HuH-7 (cell line): ENCODE data around the gene NUDT13.
"Not testable (repeated sequence)": the region's sequence is repeated elsewhere in the genome, so short reads cannot be mapped to it uniquely, and the experiment has no call there.

Source experiments
- DNase-seq: peaks from one replicate; pipeline ENCODE4 v3.0.0; 2011; ENCODE audit warnings: low spot score

Gene NUDT13

DNA sequence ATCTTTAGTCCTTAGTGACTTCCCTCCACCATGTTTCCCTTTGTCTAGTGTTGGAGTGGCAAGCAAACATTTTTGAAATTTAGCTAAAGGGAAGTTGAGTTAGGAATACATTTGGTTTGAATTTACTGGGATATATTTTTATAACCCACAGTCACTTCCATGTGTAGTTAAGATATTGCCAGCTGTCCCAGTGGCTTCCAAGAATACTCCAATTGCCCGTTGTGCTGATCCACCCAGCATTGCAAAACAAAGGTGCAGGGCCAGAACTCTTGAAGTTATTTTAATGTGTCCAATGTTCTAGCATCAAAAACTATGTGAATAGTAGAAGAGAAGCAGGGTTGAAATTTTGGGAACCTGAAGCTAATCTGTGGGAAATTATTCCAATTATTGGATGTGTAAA, 11.1 kb upstream of the NUDT13 start:
- no peak for DNase-seq

DNA sequence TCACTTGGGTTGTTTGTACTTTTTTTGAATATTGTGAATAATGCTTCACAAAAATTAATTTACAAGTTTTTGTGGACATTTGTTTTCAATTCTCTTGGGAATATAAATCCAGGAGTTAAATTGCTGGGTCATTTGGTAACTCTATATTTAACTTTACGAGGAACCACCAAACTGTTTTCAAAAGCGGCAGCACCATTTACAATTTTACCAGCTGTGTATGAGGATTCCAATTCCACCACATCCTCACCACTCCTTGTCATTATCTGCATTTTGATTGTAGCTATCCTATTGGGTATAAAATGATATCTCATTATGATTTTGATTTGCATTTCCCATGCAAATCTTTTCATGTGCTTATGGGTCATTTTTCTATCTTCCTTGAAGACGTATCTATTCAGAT, 4.0 kb upstream of the NUDT13 start:
- no peak for DNase-seq

DNA sequence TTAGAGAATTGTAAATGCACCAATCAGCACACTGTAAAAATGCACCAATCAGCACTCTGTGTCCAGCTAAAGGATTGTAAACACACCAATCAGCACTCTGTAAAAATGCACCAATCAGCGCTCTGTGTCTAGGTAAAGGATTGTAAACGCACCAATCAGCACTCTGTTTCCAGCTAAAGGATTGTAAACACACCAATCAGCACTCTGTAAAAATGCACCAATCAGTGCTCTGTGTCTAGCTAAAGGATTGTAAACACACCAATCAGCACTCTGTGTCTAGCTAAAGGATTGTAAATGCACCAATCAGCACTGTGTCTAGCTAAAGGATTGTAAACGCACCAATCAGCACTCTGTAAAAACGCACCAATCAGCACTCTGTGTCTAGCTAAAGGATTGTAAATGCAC, 1.0 kb upstream of the NUDT13 start:
- not testable (repeated sequence) for DNase-seq

DNA sequence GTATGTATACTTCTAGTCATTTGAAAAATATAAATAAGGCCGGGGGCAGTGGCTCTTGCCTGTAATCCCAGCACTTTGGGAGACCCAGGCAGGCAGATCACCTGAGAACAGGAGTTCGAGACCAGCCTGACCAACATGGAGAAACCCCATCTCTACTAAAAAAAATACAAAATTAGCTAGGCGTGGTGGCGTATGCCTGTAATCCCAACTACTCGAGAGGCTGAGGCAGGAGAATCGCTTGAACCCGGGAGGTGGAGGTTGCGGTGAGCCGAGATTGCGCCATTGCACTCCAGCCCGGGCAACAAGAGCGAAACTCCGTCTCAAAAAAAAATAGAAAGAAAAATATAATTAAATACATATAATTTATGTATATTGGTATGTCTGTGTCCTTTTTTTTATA, 1.8 kb downstream of the NUDT13 start:
- not testable (repeated sequence) for DNase-seq

GRCh38 chr10:73113551-73113950, 3.3 kb downstream of the NUDT13 start:
- no peak for DNase-seq

DNA sequence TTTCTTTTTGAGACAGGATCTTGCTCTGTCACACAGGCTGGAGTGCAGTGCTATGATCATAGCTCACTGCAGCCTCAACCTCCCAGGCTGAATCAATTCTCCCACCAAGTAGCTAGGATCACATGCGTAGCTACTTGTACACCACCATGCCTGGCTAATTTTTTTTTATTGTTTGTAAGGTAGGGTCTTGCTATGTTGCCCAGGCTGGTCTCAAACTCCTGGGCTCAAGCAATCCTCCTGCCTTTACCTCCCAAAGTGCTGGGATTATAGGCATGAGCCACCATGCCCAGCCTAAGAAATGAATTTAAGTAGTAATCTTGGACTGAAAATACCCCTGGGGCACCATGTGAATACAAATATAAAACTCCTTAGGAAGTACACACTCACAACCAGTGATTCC, 5.8 kb downstream of the NUDT13 start:
- DNase-seq = no peak

DNA sequence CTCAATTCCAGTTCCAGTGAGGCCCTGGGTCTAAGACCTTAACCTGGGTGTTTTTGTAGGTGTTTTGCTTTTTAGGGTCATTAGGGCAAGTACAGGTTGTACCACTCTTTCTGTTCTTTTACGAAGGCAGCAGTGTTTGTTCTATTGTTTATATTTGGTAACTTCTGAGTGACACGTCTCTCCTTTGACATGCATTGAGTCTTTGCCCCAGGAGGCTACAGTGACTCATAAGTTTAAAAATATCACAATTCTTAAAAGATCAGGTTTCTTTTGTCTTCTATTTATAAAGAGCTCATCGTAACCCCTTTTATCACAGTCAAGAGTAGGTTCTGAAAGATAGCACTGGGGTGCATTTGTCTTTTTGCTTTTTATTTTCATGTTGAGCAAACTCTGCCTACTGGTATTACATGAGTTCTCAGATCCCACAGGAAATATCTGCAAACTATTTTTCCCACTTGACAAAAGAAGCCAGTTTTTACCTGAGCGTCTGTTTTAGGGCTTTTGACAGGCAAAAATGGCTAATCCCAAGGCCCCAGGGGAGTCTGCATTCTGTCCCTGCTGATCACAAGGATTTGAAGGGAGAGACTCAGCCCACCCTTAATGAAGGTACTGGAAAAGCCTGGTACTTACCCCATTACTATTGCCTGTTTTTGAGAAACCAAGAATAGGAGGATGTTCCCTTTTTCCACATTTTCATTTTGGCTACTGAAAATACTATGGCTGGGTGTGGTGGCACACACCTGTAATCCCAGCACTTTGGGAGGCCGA, 7.9 kb downstream of the NUDT13 start:
- DNase-seq = no peak

DNA sequence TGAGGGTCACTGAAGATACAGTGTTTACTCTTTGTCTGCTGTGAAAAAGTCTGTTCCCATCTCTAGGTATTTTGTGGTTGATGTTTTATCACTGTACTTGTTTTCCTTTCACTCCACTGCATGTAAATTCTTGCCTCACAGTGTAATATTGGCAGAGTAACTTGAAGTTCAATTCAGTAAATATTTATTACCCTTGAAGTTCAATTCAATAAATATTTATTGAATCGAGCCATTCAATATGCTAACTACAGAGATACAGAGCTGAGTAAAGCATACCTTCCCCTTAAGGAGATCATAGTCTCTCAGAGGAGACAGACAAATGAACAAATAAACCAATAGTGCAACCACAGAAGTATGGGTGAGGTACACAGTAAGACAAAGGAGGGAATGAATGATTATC, 9.2 kb downstream of the NUDT13 start:
- DNase-seq = no peak

DNA sequence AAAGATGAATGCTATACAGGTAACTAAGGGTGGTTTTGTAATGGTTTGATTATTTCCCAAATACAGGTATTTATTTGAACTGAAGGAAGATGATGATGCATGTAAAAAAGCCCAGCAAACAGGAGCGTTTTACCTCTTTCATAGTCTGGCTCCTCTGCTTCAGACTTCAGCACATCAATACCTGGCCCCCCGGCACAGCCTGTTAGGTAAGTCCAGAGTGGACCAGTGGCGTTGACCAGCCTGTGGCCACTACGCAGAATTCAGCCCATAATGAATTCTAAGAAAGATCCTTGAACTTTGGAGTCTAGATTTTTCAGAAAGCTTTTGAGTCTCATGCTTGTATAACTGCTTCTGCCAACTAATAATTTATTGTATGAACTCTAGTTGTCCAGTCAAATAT, 9.7 kb downstream of the NUDT13 start:
- DNase-seq = no peak

GRCh38 chr10:73126343-73126742, 16.1 kb downstream of the NUDT13 start:
- DNase-seq = no peak

DNA sequence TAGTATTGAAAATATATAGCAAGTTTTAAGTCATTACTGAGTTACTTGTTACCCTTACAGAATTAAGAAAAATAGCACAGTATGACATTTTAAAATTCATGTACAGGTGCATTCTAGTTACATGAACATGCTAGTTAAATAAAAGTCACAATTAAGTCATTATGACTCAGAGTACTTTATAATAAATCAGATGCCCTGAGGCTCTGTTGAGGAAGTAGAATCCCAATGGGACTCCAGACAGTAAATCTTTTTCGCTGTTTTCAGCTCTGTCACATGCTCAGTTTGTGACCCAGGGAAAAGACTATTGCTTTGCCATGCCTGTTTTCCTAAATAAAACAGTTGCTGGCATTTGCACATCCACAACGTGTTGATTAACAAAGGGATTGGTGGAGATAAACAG, 21.0 kb downstream of the NUDT13 start:
- no peak for DNase-seq

DNA sequence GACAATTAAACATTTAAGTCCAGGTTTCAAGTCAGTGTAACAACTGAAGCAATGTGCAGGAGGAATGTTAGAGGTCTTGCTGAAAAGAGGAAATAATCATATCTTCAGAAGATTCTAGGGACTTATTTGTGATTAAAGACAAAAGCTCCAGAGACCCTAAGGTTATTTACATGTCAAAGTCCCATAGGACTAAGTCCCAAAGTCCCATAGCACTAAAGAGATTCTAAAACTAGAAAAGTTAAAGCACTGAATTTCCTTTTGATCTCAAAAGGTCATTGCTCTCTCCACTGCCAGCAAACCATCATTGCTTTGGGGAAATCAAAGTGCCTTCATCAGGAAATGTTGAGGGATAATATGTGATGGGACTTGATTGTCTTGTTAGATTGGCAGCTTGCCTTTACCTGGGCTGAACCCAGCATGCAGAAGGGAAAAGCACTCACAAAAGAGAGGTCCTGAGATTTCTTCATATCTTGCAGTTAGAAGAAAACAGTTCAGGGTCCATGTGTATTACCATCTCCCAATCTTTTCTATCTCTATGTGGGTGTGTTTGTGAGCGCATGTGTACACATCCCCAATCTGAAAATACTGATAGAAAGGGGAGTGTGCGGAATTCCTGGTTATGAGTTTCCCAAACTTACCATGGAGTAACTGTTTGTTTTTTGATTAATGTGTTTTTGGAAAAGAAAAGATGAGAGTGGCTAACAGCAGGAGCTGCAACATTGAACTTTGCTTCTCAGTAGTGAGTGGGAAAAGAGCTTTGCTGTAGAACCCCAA, 21.8 kb downstream of the NUDT13 start:
- peak; percentile 38 for DNase-seq

- no peak for DNase-seq
These were observed 24.5 kb downstream of the NUDT13 start for GRCh38 chr10:73134727-73135126.

GRCh38 chr10:73136627-73137026, 26.4 kb downstream of the NUDT13 start:
- DNase-seq = no peak

GRCh38 chr10:73139251-73139650, 29.0 kb downstream of the NUDT13 start:
- DNase-seq = no peak

- no peak for DNase-seq
These were observed 31.3 kb downstream of the NUDT13 start for GRCh38 chr10:73141603-73142002.

- DNase-seq = not testable (repeated sequence)
These were observed 40.6 kb downstream of the NUDT13 start for GRCh38 chr10:73150633-73151413.

GRCh38 chr10:73152009-73152408, 41.8 kb downstream of the NUDT13 start:
- no peak for DNase-seq

- no peak for DNase-seq
These were observed 45.8 kb downstream of the NUDT13 start for GRCh38 chr10:73156054-73156453.

GRCh38 chr10:73159038-73159648, 48.9 kb downstream of the NUDT13 start:
- peak; percentile 27 for DNase-seq

DNA sequence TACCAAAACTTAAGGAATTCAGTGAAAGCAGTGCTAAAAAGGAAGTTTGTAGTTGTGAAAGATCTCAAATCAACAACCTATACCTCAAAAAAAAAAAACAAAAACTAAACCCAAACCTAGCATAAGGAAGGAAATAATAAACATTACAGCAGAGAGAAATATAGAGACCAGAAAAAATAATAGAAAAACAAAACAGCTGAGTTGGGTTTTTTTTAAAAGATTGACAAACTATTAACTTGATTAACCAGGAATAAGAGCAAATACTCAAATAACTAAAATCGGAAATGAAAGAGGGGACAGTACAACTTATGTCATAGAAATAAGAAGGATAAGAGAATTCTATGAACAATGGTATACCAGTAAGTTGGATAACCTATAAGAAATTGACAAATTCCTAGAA, 50.8 kb downstream of the NUDT13 start:
- DNase-seq = no peak

- DNase-seq = no peak
These were observed 51.4 kb downstream of the NUDT13 start for GRCh38 chr10:73161662-73162061.
